Esophagus muscularis mucosa (tissue), 4 donors: ENCODE measurements around the gene C11orf68. TPM values are rescaled to one million over a fixed set of nuclear protein-coding genes. Genes with fewer than 3 reads are reported as not detected.
"Not testable (repeated sequence)": the region's sequence is repeated elsewhere in the genome, so short reads cannot be mapped to it uniquely, and the experiment has no call there.

Source experiments
- DNase-seq: peaks from one replicate; pipeline ENCODE4 v3.0.0-alpha.2; 2017; ENCODE audit errors: extremely low spot score
- H3K27ac ChIP-seq, 4 donors: fragments of 200-600 bp; sonication (generic); replicated peaks in 1 of 4; 1 replicate in 3 of 4; 2 replicates in 1 of 4; pipeline ENCODE4 v1.5.1; 2016 to 2019; ENCODE audit warnings: mild to moderate bottlenecking in 1 of 4
- H3K27me3 ChIP-seq, 4 donors: fragments of 200-600 bp; sonication (generic); one replicate each; pipeline versions ENCODE4 v1.5.1 to v1.6.0; 2016 to 2019
- H3K36me3 ChIP-seq, 4 donors: fragments of 200-600 bp; sonication (generic); one replicate each; pipeline ENCODE4 v1.5.1; 2016 to 2019
- H3K4me1 ChIP-seq, 4 donors: fragments of 200-600 bp; sonication (generic); one replicate each; pipeline ENCODE4 v1.5.1; 2016 to 2019
- H3K4me3 ChIP-seq, 4 donors: fragments of 200-600 bp; sonication (generic); 1 replicate in 2 of 4; 2 replicates in 2 of 4; pipeline ENCODE4 v1.5.1; 2016 to 2019; ENCODE audit warnings: mild to moderate bottlenecking in 4 of 4, moderate library complexity in 1 of 4
- H3K9me3 ChIP-seq, 4 donors: fragments of 200-600 bp; sonication (generic); 1 replicate in 3 of 4; 2 replicates in 1 of 4; pipeline ENCODE4 v1.5.1; 2016 to 2019
- CTCF ChIP-seq, 3 experiments: fragments of 200-600 bp in 2 of 3; fragments of 450-650 bp in 1 of 3; sonication (generic) in 2 of 3; IDR thresholded peaks; one replicate each; pipeline ENCODE4 v1.5.1; 2017 to 2019; ENCODE audit warnings: antibody characterized with exemption in 3 of 3, mild to moderate bottlenecking in 2 of 3, moderate library complexity in 1 of 3
- EP300 ChIP-seq: sonication (generic); formaldehyde crosslinking; IDR thresholded peaks from one replicate; pipeline ENCODE4 v1.6.1; 2017; ENCODE audit warnings: antibody characterized with exemption
- POLR2A ChIP-seq: fragments of 450-650 bp; IDR thresholded peaks from one replicate; pipeline ENCODE4 v1.6.1; 2017; ENCODE audit warnings: antibody characterized with exemption, moderate library complexity, mild to moderate bottlenecking, low read depth
- POLR2AphosphoS5 ChIP-seq, 2 donors: sonication (generic); formaldehyde crosslinking; IDR thresholded peaks; one replicate each; pipeline ENCODE4 v1.6.1; 2017; ENCODE audit warnings: antibody characterized with exemption in 2 of 2
- WGBS: methylation state at CpG from one replicate; pipeline ENCODE4 v1.1.5; 2018; 5-methylcytosine and 5-hydroxymethylcytosine counted together
- intact Hi-C: fragments of 100-400 bp; cut with DNase I; formaldehyde crosslinking; loops from one replicate; pipeline ENCODE4 v1.15.1; 2023
- total RNA-seq, 4 donors: library from RNA; depleted of rRNA; stranded (reverse); fragments of >200 nt; gene quantifications; one replicate each; pipeline versions ENCODE4 v1.1.0 to v1.2.1, GENCODE V29; 2016

C11orf68 gene
- total RNA-seq, 4 donors from 2014 or later: 18.2 to 56.0 (median 28.0) TPM

DNA sequence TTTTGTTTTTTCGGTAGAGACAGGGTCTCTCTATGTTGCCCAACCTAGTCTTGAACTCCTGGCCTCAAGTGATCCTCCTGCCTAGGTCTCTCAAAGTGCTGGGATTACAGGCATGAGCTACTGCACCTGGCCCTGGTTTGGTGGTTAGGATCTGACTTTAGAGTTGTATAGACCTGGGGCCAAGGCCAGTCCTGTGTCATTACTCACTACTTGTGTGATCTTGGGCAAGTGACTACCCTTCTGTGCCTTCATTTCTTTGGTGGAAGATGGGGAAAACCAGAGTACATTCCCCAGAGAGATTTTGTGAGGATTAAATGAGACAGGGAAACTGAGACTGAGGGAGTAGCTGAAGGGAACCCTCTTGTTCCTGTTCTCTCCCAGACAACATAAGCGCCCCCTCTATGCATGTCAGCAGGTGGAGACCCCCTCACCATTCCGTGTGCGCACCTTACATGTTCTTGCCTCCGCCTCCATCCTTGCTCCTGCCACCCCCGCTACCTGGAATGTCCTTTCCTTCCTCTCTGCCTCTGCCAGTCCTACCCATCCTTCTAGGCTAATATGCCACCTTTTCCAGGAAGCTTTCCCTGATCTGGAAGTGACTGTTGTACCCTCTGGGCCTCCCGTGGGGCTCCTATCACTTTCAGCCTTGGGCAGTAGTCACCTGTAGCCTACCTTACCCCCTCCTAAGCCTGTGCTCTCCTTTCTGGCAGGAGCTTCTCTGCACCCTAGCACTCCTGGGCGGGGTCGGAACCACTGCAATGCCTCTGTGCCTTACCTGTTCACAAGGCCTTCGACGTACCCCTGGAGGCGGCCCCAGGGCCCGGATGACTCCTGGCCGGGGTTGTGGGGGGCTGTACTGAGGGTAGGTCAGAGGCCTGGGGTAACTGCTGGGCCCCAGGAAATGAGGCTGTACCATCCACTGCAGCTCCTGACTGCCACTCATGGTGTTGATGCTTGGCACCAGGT, 22.5 kb downstream of the C11orf68 start:
- H3K4me1 ChIP-seq: peaks cover 46 to 58% (median 51%) of the 10 kb centered on the region in 4 donors
- 92% methylated on average over 14 of the region's 14 CpGs for WGBS
- H3K27ac ChIP-seq: no peak overlapping the region
- no peak overlapping the region for H3K4me3 ChIP-seq
- intact Hi-C loops: no loop called here
- no peaks in the 10 kb centered on the region for H3K36me3 ChIP-seq
- no peak for DNase-seq
- no peaks in the 10 kb centered on the region for H3K9me3 ChIP-seq
- TF ChIP-seq EP300: no peak
- peaks cover 0 to 11% (median 0%) of the 10 kb centered on the region in 4 donors for H3K27me3 ChIP-seq

DNA sequence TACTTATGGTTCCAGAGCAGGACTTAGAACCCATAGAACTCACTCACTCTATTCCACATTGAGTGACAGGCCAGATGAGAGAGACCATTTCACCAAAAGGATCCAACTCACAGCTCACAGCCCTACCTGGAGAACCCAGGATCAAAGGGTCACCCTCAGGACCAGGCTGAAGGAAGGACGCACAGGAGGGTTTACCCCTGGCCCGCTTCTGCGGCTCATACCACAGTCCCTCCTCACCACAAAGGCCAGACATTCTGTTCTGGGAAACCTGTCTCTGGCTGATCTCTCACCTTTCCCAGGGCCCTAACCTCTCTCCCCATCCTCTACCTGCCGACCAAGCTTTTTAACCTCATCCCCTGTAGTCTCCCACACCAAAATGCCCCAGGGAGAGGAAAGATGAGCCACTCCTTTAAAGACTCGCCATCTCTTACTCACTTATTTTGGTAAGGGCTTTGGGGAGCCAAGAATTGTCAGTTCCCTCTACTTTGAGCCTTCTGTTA, 23.3 kb downstream of the C11orf68 start:
- DNase-seq: no peak
- Histone ChIP-seq H3K4me3 (no peak overlapping the region), H3K4me1 (peaks cover 42 to 60% (median 53%) of the 10 kb centered on the region in 4 donors), H3K36me3 (no peaks in the 10 kb centered on the region), H3K9me3 (no peaks in the 10 kb centered on the region), H3K27me3 (peaks cover 0 to 11% (median 0%) of the 10 kb centered on the region in 4 donors), H3K27ac (no peak overlapping the region)
- TF ChIP-seq POLR2A: no peak
- TF ChIP-seq EP300: no peak
- no peak for TF ChIP-seq POLR2AphosphoS5 (IDR thresholded peaks at IDR 0.05)
- TF ChIP-seq CTCF (IDR thresholded peaks at IDR 0.05): no peak
- 94% methylated on average over 5 of the region's 5 CpGs for WGBS
- intact Hi-C loops: no loop called here

DNA sequence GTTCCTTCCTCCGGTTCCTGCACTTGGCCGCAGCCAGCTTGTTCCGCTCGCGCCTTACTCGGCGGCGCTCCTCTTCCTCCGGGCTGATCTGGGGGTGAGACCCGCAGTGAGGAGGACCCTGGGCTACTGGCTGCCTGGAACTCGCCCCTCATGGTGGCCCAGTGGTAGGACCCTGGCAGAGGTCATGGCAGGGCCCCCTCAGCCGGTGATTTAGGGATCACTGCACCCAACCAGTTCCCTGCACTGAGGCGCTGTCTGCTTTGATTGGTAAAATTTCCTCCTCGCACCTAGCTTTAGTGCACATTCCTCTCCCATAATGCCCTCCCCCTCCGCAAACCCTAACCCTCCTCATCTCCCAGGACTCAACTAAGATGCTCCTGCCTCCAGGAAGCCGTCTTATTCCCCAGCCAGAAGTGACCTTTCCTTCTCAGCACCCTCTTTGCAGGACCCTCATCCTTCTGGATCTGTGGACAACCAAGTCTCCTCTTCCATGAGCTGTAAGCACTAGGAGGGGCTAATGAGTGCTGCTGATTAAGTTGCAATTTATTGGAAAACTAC, 24.7 kb downstream of the C11orf68 start:
- H3K36me3 ChIP-seq: no peaks in the 10 kb centered on the region
- TF ChIP-seq CTCF (IDR thresholded peaks at IDR 0.05) (no peak), EP300 (no peak), POLR2A (no peak), POLR2AphosphoS5 (IDR thresholded peaks at IDR 0.05) (no peak)
- H3K27ac ChIP-seq: peak overlapping the region; percentile 96 to 100 (median 98)
- intact Hi-C loops: no loop called here
- WGBS: 59% methylated on average over 13 of the region's 16 CpGs
- no peaks in the 10 kb centered on the region for H3K9me3 ChIP-seq
- H3K4me3 ChIP-seq: peak overlapping the region; percentile 27 to 84 (median 57)
- H3K4me1 ChIP-seq: peaks cover 42 to 57% (median 51%) of the 10 kb centered on the region in 4 donors
- DNase-seq: no peak
- H3K27me3 ChIP-seq: peaks cover 0 to 2% (median 0%) of the 10 kb centered on the region in 4 donors

GRCh38 chr11:65892661-65893317, 26.1 kb downstream of the C11orf68 start:
- H3K4me3 ChIP-seq: peak overlapping the region in 3 of 4 donors; percentile 30 to 84 (median 84)
- WGBS: 72% methylated on average over 10 of the region's 10 CpGs

GRCh38 chr11:65892137-65892540, 26.7 kb downstream of the C11orf68 start:
- peaks cover 49 to 65% (median 62%) of the 10 kb centered on the region in 4 donors for H3K4me1 ChIP-seq

More at GRCh38 chr11:65892661-65893317, 26.1 kb downstream of the C11orf68 start:
- peaks cover 43 to 58% (median 55%) of the 10 kb centered on the region in 4 donors for H3K4me1 ChIP-seq
- H3K36me3 ChIP-seq: no peaks in the 10 kb centered on the region
- no peak for TF ChIP-seq EP300
- no peak for TF ChIP-seq CTCF (IDR thresholded peaks at IDR 0.05)
- no peak for TF ChIP-seq POLR2AphosphoS5 (IDR thresholded peaks at IDR 0.05)
- TF ChIP-seq POLR2A: no peak
- no peaks in the 10 kb centered on the region for H3K9me3 ChIP-seq
- intact Hi-C loops: no loop called here
- peak overlapping the region; percentile 96 to 100 (median 98) for H3K27ac ChIP-seq
- no peak for DNase-seq
- no peaks in the 10 kb centered on the region for H3K27me3 ChIP-seq

More at GRCh38 chr11:65892137-65892540, 26.7 kb downstream of the C11orf68 start:
- peak overlapping the region; percentile 71 to 84 (median 82) for H3K4me3 ChIP-seq
- intact Hi-C loops, DNase-seq, H3K36me3 ChIP-seq, H3K9me3 ChIP-seq, H3K27me3 ChIP-seq: not testable (repeated sequence)
- 36% methylated on average over 4 of the region's 5 CpGs for whole genome bisulfite sequencing
- H3K27ac ChIP-seq: peak overlapping the region; percentile 96 to 100 (median 98)
